Measurements from ENCODE around the gene MGMT.

GRCh38 chr10:129670124-129670523 is 203.1 kb downstream of the MGMT start:
- no peak for TF ChIP-seq CTCF (IDR thresholded peaks at IDR 0.05)
- no peak for TF ChIP-seq ZFX (IDR thresholded peaks at IDR 0.05; ENCODE audit: borderline replicate concordance)

Measured in 22Rv1 (cell line).